Loucy (cell line): ENCODE data around the gene FOXA1.

Experiments used
- EZH2phosphoT487 ChIP-seq: fragments of 200-600 bp; IDR thresholded peaks from 2 replicates; pipeline ENCODE4 v1.6.1; 2018; ENCODE audit warnings: antibody characterized with exemption, mild to moderate bottlenecking, moderate library complexity, borderline replicate concordance
- TF ChIP-seq, protein P1 (sequence below): fragments of 200-600 bp; sonication (generic); conservative IDR thresholded peaks from 2 replicates; pipeline ENCODE4 v1.5.1; 2014; ENCODE audit warnings: mild to moderate bottlenecking, antibody characterized with exemption, low read length

- TF ChIP-seq, protein P1, sequence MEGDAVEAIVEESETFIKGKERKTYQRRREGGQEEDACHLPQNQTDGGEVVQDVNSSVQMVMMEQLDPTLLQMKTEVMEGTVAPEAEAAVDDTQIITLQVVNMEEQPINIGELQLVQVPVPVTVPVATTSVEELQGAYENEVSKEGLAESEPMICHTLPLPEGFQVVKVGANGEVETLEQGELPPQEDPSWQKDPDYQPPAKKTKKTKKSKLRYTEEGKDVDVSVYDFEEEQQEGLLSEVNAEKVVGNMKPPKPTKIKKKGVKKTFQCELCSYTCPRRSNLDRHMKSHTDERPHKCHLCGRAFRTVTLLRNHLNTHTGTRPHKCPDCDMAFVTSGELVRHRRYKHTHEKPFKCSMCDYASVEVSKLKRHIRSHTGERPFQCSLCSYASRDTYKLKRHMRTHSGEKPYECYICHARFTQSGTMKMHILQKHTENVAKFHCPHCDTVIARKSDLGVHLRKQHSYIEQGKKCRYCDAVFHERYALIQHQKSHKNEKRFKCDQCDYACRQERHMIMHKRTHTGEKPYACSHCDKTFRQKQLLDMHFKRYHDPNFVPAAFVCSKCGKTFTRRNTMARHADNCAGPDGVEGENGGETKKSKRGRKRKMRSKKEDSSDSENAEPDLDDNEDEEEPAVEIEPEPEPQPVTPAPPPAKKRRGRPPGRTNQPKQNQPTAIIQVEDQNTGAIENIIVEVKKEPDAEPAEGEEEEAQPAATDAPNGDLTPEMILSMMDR: no peak
- no peak for TF ChIP-seq EZH2phosphoT487
Measured at GRCh38 chr14:37615582-37616289, 20.7 kb upstream of the FOXA1 start.
